ENCODE measurements around the gene CLMN.

DNA sequence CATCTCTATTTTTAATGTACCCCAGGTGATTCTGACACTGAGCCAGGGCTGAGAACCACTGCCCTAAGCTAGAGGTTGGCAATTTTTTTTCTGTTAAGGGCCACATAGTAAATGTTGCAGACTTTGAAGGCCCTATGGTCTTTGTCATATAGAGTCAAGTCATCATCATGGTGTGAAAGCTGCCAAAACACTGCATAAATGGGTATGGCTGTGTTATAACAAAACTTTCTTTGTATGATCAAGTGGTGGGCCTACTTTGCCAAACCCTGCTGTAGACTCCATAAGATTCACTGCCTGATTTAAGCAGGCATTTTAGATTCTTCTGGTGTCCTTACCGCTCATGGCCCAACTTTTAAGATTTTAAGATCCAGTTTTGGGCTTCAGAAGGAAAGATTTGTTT is 76.8 kb downstream of the CLMN start:
- TF ChIP-seq SMARCE1 (IDR thresholded peaks at IDR 0.05), result no peak
- TF ChIP-seq, protein P1, sequence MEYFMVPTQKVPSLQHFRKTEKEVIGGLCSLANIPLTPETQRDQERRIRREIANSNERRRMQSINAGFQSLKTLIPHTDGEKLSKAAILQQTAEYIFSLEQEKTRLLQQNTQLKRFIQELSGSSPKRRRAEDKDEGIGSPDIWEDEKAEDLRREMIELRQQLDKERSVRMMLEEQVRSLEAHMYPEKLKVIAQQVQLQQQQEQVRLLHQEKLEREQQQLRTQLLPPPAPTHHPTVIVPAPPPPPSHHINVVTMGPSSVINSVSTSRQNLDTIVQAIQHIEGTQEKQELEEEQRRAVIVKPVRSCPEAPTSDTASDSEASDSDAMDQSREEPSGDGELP (CRISPR knock-in tag; IDR thresholded peaks at IDR 0.05; ENCODE audit: borderline replicate concordance), result no peak

Measured in K562 (cell line).